HEK293 (cell line): ENCODE results near the gene EPHA4.

Experiments
- CTCF ChIA-PET: fragments of 350-600 bp; formaldehyde crosslinking; extraction: SDS; loops from one replicate; lab custom pipeline; 2021; ENCODE audit warnings: antibody characterized with exemption; lab: Yijun Ruan, JAX
- POLR2A ChIA-PET: fragments of 300-600 bp; formaldehyde crosslinking; extraction: SDS; loops from one replicate; lab custom pipeline; 2020; ENCODE audit warnings: antibody characterized with exemption, inconsistent platforms; lab: Yijun Ruan, JAX
- H3K27ac ChIP-seq: fragments of 200-500 bp; sonication (Bioruptor generic); 2 replicates; pipeline ENCODE4 v1.5.1; 2014; ENCODE audit warnings: low read depth, low read length, control low read depth, inconsistent platforms; ENCODE audit errors: extremely low read depth
- H3K36me3 ChIP-seq, 2 experiments: fragments of 200-500 bp in 1 of 2; sonication (Bioruptor generic) in 1 of 2; 1 replicate in 1 of 2; 2 replicates in 1 of 2; pipeline ENCODE4 v1.5.1; 2014 to 2017; ENCODE audit warnings: inconsistent platforms in 2 of 2, low read length in 2 of 2; ENCODE audit not compliant: control insufficient read depth in 2 of 2, insufficient read depth in 1 of 2
- H3K4me1 ChIP-seq: fragments of 200-500 bp; sonication (Bioruptor generic); 2 replicates; pipeline ENCODE4 v1.5.1; 2014; ENCODE audit warnings: mild to moderate bottlenecking, low read length, inconsistent platforms; ENCODE audit not compliant: control insufficient read depth, insufficient read depth
- H3K4me3 ChIP-seq: 2 replicates; pipeline ENCODE4 v1.5.1; 2011; ENCODE audit warnings: low read depth, mild to moderate bottlenecking, control low read depth, low read length, moderate library complexity
- H3K9me3 ChIP-seq: fragments of 200-500 bp; sonication (Bioruptor generic); 2 replicates; pipeline ENCODE4 v1.5.1; 2014; ENCODE audit warnings: low read depth, low read length, inconsistent platforms; ENCODE audit not compliant: control insufficient read depth, insufficient read depth
- GLIS1 ChIP-seq: fragments of 450-650 bp; formaldehyde crosslinking; IDR thresholded peaks from 2 replicates; pipeline ENCODE4 v1.5.1; 2016; ENCODE audit warnings: missing biosample characterization, missing genetic modification characterization
- IKZF3 ChIP-seq: fragments of 450-650 bp; IDR thresholded peaks from 2 replicates; pipeline ENCODE4 v1.5.0; 2018; ENCODE audit warnings: missing biosample characterization, mild to moderate bottlenecking, missing genetic modification characterization, moderate library complexity
- KLF10 ChIP-seq: fragments of 450-650 bp; IDR thresholded peaks from 2 replicates; pipeline ENCODE4 v1.5.1; 2018; ENCODE audit warnings: missing biosample characterization, mild to moderate bottlenecking, missing genetic modification characterization
- KLF9 ChIP-seq: fragments of 450-650 bp; formaldehyde crosslinking; IDR thresholded peaks from 2 replicates; pipeline ENCODE4 v1.5.1; 2016; ENCODE audit warnings: missing biosample characterization, missing genetic modification characterization, low read depth
- PBX3 ChIP-seq: sonication (generic); formaldehyde crosslinking; IDR thresholded peaks from 2 replicates; pipeline ENCODE4 v1.8.1; 2022; ENCODE audit warnings: mild to moderate bottlenecking, moderate library complexity, missing genetic modification reagents
- SP2 ChIP-seq: fragments of 450-650 bp; formaldehyde crosslinking; IDR thresholded peaks from 2 replicates; pipeline ENCODE4 v1.5.1; 2016; ENCODE audit warnings: missing biosample characterization, missing genetic modification characterization
- ZEB2 ChIP-seq: fragments of 450-650 bp; formaldehyde crosslinking; IDR thresholded peaks from 2 replicates; pipeline ENCODE4 v1.5.1; 2016; ENCODE audit warnings: missing biosample characterization, missing genetic modification characterization
- ZIC2 ChIP-seq: fragments of 450-650 bp; formaldehyde crosslinking; IDR thresholded peaks from 2 replicates; pipeline ENCODE4 v1.5.1; 2016; ENCODE audit warnings: missing biosample characterization, missing genetic modification characterization
- ZNF274 ChIP-seq, 2 experiments: fragments of 200-500 bp in 1 of 2; fragments of 450-650 bp in 1 of 2; sonication (Bioruptor generic) in 1 of 2; formaldehyde crosslinking in 1 of 2; IDR thresholded peaks; 2 replicates each; pipeline versions ENCODE4 v1.5.1 to v1.6.1; 2014 to 2016; ENCODE audit warnings: borderline replicate concordance in 1 of 2, inconsistent platforms in 1 of 2, low read length in 1 of 2, missing biosample characterization in 1 of 2, missing genetic modification characterization in 1 of 2
- ZNF311 ChIP-seq: fragments of 450-650 bp; formaldehyde crosslinking; IDR thresholded peaks from 2 replicates; pipeline ENCODE4 v1.5.1; 2017; ENCODE audit warnings: missing biosample characterization, missing genetic modification characterization, borderline replicate concordance
- ZNF324 ChIP-seq: fragments of 450-650 bp; formaldehyde crosslinking; IDR thresholded peaks from 2 replicates; pipeline ENCODE4 v1.5.1; 2016; ENCODE audit warnings: missing biosample characterization, missing genetic modification characterization
- ZNF335 ChIP-seq: fragments of 450-650 bp; formaldehyde crosslinking; conservative IDR thresholded peaks from 2 replicates; pipeline ENCODE4 v1.5.1; 2016; ENCODE audit warnings: missing biosample characterization, missing genetic modification characterization
- ZNF423 ChIP-seq: fragments of 450-650 bp; formaldehyde crosslinking; IDR thresholded peaks from 2 replicates; pipeline ENCODE4 v1.5.1; 2016; ENCODE audit warnings: missing biosample characterization, missing genetic modification characterization
- ZNF433 ChIP-seq: fragments of 450-650 bp; formaldehyde crosslinking; IDR thresholded peaks from 2 replicates; pipeline ENCODE4 v1.5.1; 2016; ENCODE audit warnings: missing biosample characterization, missing genetic modification characterization, low read depth
- ZNF518A ChIP-seq: fragments of 450-650 bp; formaldehyde crosslinking; conservative IDR thresholded peaks from 2 replicates; pipeline ENCODE4 v1.5.1; 2016; ENCODE audit warnings: low read depth, missing biosample characterization, missing genetic modification characterization
- ZNF560 ChIP-seq: fragments of 450-650 bp; formaldehyde crosslinking; IDR thresholded peaks from 2 replicates; pipeline ENCODE4 v1.5.1; 2017; ENCODE audit warnings: missing biosample characterization, missing genetic modification characterization, borderline replicate concordance
- ZNF561 ChIP-seq: fragments of 450-650 bp; IDR thresholded peaks from 2 replicates; pipeline ENCODE4 v1.5.1; 2018; ENCODE audit warnings: missing biosample characterization, missing genetic modification characterization, borderline replicate concordance
- ZNF596 ChIP-seq: fragments of 450-650 bp; IDR thresholded peaks from 2 replicates; pipeline ENCODE4 v1.5.0; 2018; ENCODE audit warnings: missing biosample characterization, mild to moderate bottlenecking, missing genetic modification characterization, moderate library complexity
- ZNF660 ChIP-seq: fragments of 450-650 bp; IDR thresholded peaks from 2 replicates; pipeline ENCODE4 v1.5.1; 2018; ENCODE audit warnings: missing biosample characterization, mild to moderate bottlenecking, missing genetic modification characterization
- ZNF664 ChIP-seq: fragments of 450-650 bp; formaldehyde crosslinking; IDR thresholded peaks from 2 replicates; pipeline ENCODE4 v1.5.1; 2016; ENCODE audit warnings: missing biosample characterization, missing genetic modification characterization
- TF ChIP-seq, protein P1 (sequence below): fragments of 450-650 bp; formaldehyde crosslinking; IDR thresholded peaks from 2 replicates; pipeline ENCODE4 v1.5.1; 2017; ENCODE audit warnings: missing biosample characterization, missing genetic modification characterization
- TF ChIP-seq, protein P2 (sequence below): fragments of 450-650 bp; formaldehyde crosslinking; optimal IDR thresholded peaks from 2 replicates; pipeline ENCODE3; 2016; ENCODE audit warnings: missing biosample characterization, mild to moderate bottlenecking, missing genetic modification characterization
- TF ChIP-seq, protein P3 (sequence below): fragments of 450-650 bp; formaldehyde crosslinking; IDR thresholded peaks from 2 replicates; pipeline ENCODE4 v1.5.1; 2016; ENCODE audit warnings: missing biosample characterization, missing genetic modification characterization

Gene EPHA4

GRCh38 chr2:221572219-221572820 is at the start of gene EPHA4:
TSS of gene EPHA4 (minus strand) at chr2:221572304. CDS start at chr2:221572248, 56 bp downstream.
- peaks cover 0 to 5% of the 10 kb centered on the region in 2 experiments; a peak in 2 of 3 replicates for H3K36me3 ChIP-seq
- peak within 1 kb of the TSS; percentile 96 for H3K27ac ChIP-seq
- ChIA-PET CTCF (interaction anchor here (0.5 to 1.6 kb wide), 5 partner anchors 10 to 288 kb away, joined by 3 to 4 read pairs (median 3); no protein-coding TSS in a partner anchor), POLR2A (interaction anchor here (1.4 to 1.5 kb wide), 2 partner anchors 43 to 128 kb away, joined by 3 to 4 read pairs; no protein-coding TSS in a partner anchor)
- H3K4me3 ChIP-seq: peak within 1 kb of the TSS; percentile 85
- H3K4me1 ChIP-seq: peaks cover 20% of the 10 kb centered on the region
- H3K9me3 ChIP-seq: no peaks in the 10 kb centered on the region
- TF ChIP-seq ZNF596 (tag by site-specific recombination) (no peak), PBX3 (CRISPR knock-in tag) (peak; percentile 82; the same call in 1 of the 2 replicates), ZNF660 (peak; percentile 30; the same call in 1 of the 2 replicates), ZNF561 (0 out of 2 replicates have a peak, but pooled peaks have one; percentile 39), ZNF311 (no peak), KLF9 (tag by site-specific recombination) (peak; percentile 38; the same call in 1 of the 2 replicates), ZNF335 (tag by site-specific recombination) (no peak), ZNF433 (tag by site-specific recombination) (no peak), ZNF324 (tag by site-specific recombination) (no peak), ZIC2 (tag by site-specific recombination) (peak; percentile 78), SP2 (tag by site-specific recombination) (peak; percentile 39), ZEB2 (tag by site-specific recombination) (peak; percentile 3; the same call in 1 of the 2 replicates), IKZF3 (peak; percentile 79), KLF10 (tag by site-specific recombination) (peak; percentile 55), GLIS1 (tag by site-specific recombination) (peak; percentile 62), ZNF518A (tag by site-specific recombination) (no peak), ZNF664 (tag by site-specific recombination) (peak; percentile 33; the same call in 1 of the 2 replicates), ZNF423 (tag by site-specific recombination) (0 out of 2 replicates have a peak, but pooled peaks have one; percentile 19), ZNF274 (IDR thresholded peaks at IDR 0.05; ENCODE audit: low read length) (no peak), ZNF274 (tag by site-specific recombination; IDR thresholded peaks at IDR 0.05; ENCODE audit: borderline replicate concordance) (no peak), ZNF560 (tag by site-specific recombination) (no peak)
- TF ChIP-seq, protein P1, sequence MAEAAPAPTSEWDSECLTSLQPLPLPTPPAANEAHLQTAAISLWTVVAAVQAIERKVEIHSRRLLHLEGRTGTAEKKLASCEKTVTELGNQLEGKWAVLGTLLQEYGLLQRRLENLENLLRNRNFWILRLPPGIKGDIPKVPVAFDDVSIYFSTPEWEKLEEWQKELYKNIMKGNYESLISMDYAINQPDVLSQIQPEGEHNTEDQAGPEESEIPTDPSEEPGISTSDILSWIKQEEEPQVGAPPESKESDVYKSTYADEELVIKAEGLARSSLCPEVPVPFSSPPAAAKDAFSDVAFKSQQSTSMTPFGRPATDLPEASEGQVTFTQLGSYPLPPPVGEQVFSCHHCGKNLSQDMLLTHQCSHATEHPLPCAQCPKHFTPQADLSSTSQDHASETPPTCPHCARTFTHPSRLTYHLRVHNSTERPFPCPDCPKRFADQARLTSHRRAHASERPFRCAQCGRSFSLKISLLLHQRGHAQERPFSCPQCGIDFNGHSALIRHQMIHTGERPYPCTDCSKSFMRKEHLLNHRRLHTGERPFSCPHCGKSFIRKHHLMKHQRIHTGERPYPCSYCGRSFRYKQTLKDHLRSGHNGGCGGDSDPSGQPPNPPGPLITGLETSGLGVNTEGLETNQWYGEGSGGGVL (tag by site-specific recombination): peak; percentile 26; the same call in 1 of the 2 replicates
- TF ChIP-seq, protein P2, sequence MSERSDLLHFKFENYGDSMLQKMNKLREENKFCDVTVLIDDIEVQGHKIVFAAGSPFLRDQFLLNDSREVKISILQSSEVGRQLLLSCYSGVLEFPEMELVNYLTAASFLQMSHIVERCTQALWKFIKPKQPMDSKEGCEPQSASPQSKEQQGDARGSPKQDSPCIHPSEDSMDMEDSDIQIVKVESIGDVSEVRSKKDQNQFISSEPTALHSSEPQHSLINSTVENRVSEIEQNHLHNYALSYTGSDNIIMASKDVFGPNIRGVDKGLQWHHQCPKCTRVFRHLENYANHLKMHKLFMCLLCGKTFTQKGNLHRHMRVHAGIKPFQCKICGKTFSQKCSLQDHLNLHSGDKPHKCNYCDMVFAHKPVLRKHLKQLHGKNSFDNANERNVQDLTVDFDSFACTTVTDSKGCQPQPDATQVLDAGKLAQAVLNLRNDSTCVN: peak; percentile 53
- TF ChIP-seq, protein P3, sequence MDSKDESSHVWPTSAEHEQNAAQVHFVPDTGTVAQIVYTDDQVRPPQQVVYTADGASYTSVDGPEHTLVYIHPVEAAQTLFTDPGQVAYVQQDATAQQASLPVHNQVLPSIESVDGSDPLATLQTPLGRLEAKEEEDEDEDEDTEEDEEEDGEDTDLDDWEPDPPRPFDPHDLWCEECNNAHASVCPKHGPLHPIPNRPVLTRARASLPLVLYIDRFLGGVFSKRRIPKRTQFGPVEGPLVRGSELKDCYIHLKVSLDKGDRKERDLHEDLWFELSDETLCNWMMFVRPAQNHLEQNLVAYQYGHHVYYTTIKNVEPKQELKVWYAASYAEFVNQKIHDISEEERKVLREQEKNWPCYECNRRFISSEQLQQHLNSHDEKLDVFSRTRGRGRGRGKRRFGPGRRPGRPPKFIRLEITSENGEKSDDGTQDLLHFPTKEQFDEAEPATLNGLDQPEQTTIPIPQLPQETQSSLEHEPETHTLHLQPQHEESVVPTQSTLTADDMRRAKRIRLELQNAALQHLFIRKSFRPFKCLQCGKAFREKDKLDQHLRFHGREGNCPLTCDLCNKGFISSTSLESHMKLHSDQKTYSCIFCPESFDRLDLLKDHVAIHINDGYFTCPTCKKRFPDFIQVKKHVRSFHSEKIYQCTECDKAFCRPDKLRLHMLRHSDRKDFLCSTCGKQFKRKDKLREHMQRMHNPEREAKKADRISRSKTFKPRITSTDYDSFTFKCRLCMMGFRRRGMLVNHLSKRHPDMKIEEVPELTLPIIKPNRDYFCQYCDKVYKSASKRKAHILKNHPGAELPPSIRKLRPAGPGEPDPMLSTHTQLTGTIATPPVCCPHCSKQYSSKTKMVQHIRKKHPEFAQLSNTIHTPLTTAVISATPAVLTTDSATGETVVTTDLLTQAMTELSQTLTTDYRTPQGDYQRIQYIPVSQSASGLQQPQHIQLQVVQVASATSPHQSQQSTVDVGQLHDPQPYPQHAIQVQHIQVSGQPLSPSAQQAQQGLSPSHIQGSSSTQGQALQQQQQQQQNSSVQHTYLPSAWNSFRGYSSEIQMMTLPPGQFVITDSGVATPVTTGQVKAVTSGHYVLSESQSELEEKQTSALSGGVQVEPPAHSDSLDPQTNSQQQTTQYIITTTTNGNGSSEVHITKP (tag by site-specific recombination): peak; percentile 7; the same call in 1 of the 2 replicates
